ENCODE data around the gene CD1C.
"Not testable (repeated sequence)": the region's sequence is repeated elsewhere in the genome, so short reads cannot be mapped to it uniquely, and the experiment has no call there.

The CD1C gene

GRCh38 chr1:158289811-158290210, at the start of gene CD1C:
Gene CD1C, plus strand, starts transcription at chr1:158289923. Its CDS starts 142 bp downstream, at chr1:158290065.
- no peak for DNase-seq (ENCODE audit: low read depth)

GRCh38 chr1:158246650-158247049, 43.1 kb upstream of the CD1C start:
- no peak for DNase-seq (ENCODE audit: low read depth)

- DNase-seq (ENCODE audit: low read depth) = no peak
Observed at GRCh38 chr1:158248118-158248517, 41.6 kb upstream of the CD1C start.

- no peak for DNase-seq (ENCODE audit: low read depth)
Observed at GRCh38 chr1:158248771-158249170, 41.0 kb upstream of the CD1C start.

GRCh38 chr1:158249646-158250045, 40.1 kb upstream of the CD1C start:
- no peak for DNase-seq (ENCODE audit: low read depth)

GRCh38 chr1:158251163-158251562, 38.6 kb upstream of the CD1C start:
- no peak for DNase-seq (ENCODE audit: low read depth)

GRCh38 chr1:158255656-158256055, 34.1 kb upstream of the CD1C start:
- no peak for DNase-seq (ENCODE audit: low read depth)

- DNase-seq (ENCODE audit: low read depth) = not testable (repeated sequence)
Observed at GRCh38 chr1:158256747-158257146, 33.0 kb upstream of the CD1C start.

- DNase-seq (ENCODE audit: low read depth) = no peak
Observed at GRCh38 chr1:158257888-158258287, 31.8 kb upstream of the CD1C start.

GRCh38 chr1:158259117-158259516, 30.6 kb upstream of the CD1C start:
- DNase-seq (ENCODE audit: low read depth) = no peak

GRCh38 chr1:158272681-158273080, 17.0 kb upstream of the CD1C start:
- DNase-seq (ENCODE audit: low read depth) = no peak

- no peak for DNase-seq (ENCODE audit: low read depth)
Observed at GRCh38 chr1:158274797-158275196, 14.9 kb upstream of the CD1C start.

GRCh38 chr1:158282421-158282820, 7.3 kb upstream of the CD1C start:
- not testable (repeated sequence) for DNase-seq (ENCODE audit: low read depth)

- DNase-seq (ENCODE audit: low read depth) = no peak
Observed at GRCh38 chr1:158283965-158284364, 5.8 kb upstream of the CD1C start.

GRCh38 chr1:158285756-158286241, 3.9 kb upstream of the CD1C start:
- no peak for DNase-seq (ENCODE audit: low read depth)

GRCh38 chr1:158286487-158286886, 3.2 kb upstream of the CD1C start:
- DNase-seq (ENCODE audit: low read depth) = no peak

GRCh38 chr1:158286941-158287346, 2.8 kb upstream of the CD1C start:
- no peak for DNase-seq (ENCODE audit: low read depth)

- no peak for DNase-seq (ENCODE audit: low read depth)
Observed at GRCh38 chr1:158290321-158290844, 660 bp downstream of the CD1C start.

GRCh38 chr1:158295791-158296190, 6.1 kb downstream of the CD1C start:
- DNase-seq (ENCODE audit: low read depth) = no peak

- no peak for DNase-seq (ENCODE audit: low read depth)
Observed at GRCh38 chr1:158310623-158311022, 20.9 kb downstream of the CD1C start.

- DNase-seq (ENCODE audit: low read depth) = no peak
Observed at GRCh38 chr1:158311066-158311465, 21.3 kb downstream of the CD1C start.

GRCh38 chr1:158323866-158324265, 34.1 kb downstream of the CD1C start:
- DNase-seq (ENCODE audit: low read depth) = no peak

GRCh38 chr1:158324395-158324794, 34.7 kb downstream of the CD1C start:
- no peak for DNase-seq (ENCODE audit: low read depth)

- no peak for DNase-seq (ENCODE audit: low read depth)
Observed at GRCh38 chr1:158327481-158327880, 37.8 kb downstream of the CD1C start.

GRCh38 chr1:158328426-158328825, 38.7 kb downstream of the CD1C start:
- DNase-seq (ENCODE audit: low read depth) = no peak

Data from stimulated activated CD8-positive, alpha-beta memory T cell treated with anti-CD3 and anti-CD28 coated beads, Interleukin-12 subunit alpha, Interleukin-12 subunit beta, amount 100 ng/mL, for 1 hour (primary cell).